ENCODE results near the gene VPS35. TPM values are rescaled to one million over a fixed set of nuclear protein-coding genes. Genes with fewer than 3 reads are reported as not detected.

The VPS35 gene
- total RNA-seq, 2 donors from 2014 or later, result 99.1 to 107 TPM

DNA sequence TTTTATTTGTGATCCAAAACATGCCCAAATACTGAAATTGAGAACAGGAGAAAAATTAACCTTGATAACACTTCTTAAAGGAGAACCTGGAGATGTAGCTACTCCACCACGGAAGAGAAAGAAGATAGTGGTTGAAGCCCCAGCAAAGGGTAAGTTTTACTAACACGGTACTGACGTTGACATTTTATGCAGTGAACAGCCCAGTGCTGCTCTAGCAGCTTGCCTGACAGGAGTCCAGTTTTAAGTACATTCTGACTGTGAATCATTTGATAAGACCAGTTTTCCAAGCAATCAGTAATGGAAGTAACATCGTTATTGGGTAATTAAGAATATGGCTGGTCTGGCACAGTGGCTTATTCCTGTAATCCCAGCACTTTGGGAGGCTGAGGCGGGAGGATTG is 7.0 kb upstream of the VPS35 start:
- no peaks in the 10 kb centered on the region for H3K4me1 ChIP-seq (replicated peaks)
- intact Hi-C loops (cut with DNase I), result no loop called here
- no peak overlapping the region for H3K4me3 ChIP-seq
- no peaks in the 10 kb centered on the region for H3K36me3 ChIP-seq
- DNase-seq (ENCODE audit: low spot score), result no peak
- no peak overlapping the region for H3K27ac ChIP-seq
- H3K9me3 ChIP-seq, result no peaks in the 10 kb centered on the region
- WGBS, result 92% methylated on average over 5 of the region's 5 CpGs
- H3K27me3 ChIP-seq (replicated peaks; ENCODE audit: insufficient read depth), result no peaks in the 10 kb centered on the region
- no peak for TF ChIP-seq POLR2A (IDR thresholded peaks at IDR 0.05)
- no peak for TF ChIP-seq POLR2AphosphoS5 (IDR thresholded peaks at IDR 0.05)
- no peak for TF ChIP-seq CTCF (IDR thresholded peaks at IDR 0.05)

GRCh38 chr16:46693598-46693997 is 4.6 kb upstream of the VPS35 start:
- 94% methylated on average over 2 of the region's 2 CpGs for WGBS
- H3K9me3 ChIP-seq, result no peaks in the 10 kb centered on the region
- intact Hi-C loops (cut with DNase I), result no loop called here

DNA sequence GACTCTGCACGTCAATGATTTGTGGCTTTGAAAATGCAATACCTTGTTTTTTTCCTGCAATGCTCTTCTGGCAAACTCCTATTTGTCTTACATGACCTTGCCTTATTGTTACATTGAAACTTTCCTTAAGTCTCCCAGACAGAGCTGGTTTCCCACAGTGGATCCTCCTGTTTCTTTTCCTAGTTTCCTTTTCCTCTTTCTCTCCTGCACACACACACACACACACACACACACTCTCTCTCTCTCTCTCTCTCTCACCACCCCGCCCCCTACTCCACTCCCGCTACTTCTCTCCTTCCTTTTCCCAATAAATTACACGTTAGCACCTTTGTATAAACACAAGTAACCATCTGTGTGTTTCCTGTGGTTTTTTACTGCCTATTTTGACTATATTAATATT is 2.7 kb upstream of the VPS35 start:
- 56% methylated on average over 4 of the region's 4 CpGs for WGBS

More at GRCh38 chr16:46693598-46693997, 4.6 kb upstream of the VPS35 start:
- H3K36me3 ChIP-seq, result no peaks in the 10 kb centered on the region
- no peaks in the 10 kb centered on the region for H3K27me3 ChIP-seq (replicated peaks; ENCODE audit: insufficient read depth)
- H3K4me3 ChIP-seq, result no peak overlapping the region
- DNase-seq (ENCODE audit: low spot score), result no peak
- H3K27ac ChIP-seq, result no peak overlapping the region
- peaks cover 4% of the 10 kb centered on the region for H3K4me1 ChIP-seq (replicated peaks)
- TF ChIP-seq POLR2AphosphoS5 (IDR thresholded peaks at IDR 0.05) (no peak), CTCF (IDR thresholded peaks at IDR 0.05) (no peak), POLR2A (IDR thresholded peaks at IDR 0.05) (no peak)

GRCh38 chr16:46690281-46691178 is 1.6 kb upstream of the VPS35 start:
- TF ChIP-seq POLR2A (IDR thresholded peaks at IDR 0.05), result no peak
- no peak for TF ChIP-seq POLR2AphosphoS5 (IDR thresholded peaks at IDR 0.05)
- TF ChIP-seq CTCF (IDR thresholded peaks at IDR 0.05), result no peak
- 17% methylated on average over 21 of the region's 21 CpGs for WGBS
- Histone ChIP-seq H3K9me3 (no peaks in the 10 kb centered on the region), H3K36me3 (no peaks in the 10 kb centered on the region), H3K27ac (peak overlapping the region in 1 of 2 donors; percentile 95), H3K4me1 (replicated peaks) (peaks cover 4% of the 10 kb centered on the region), H3K4me3 (peak overlapping the region; percentile 71 to 74), H3K27me3 (replicated peaks; ENCODE audit: insufficient read depth) (no peaks in the 10 kb centered on the region)
- intact Hi-C loops (cut with DNase I), result no loop called here
- DNase-seq (ENCODE audit: low spot score), result no peak

More for the DNA sequence above, 2.7 kb upstream of the VPS35 start:
- no peaks in the 10 kb centered on the region for H3K9me3 ChIP-seq
- no peak for TF ChIP-seq POLR2AphosphoS5 (IDR thresholded peaks at IDR 0.05)
- no peak for TF ChIP-seq CTCF (IDR thresholded peaks at IDR 0.05)
- no peak for TF ChIP-seq POLR2A (IDR thresholded peaks at IDR 0.05)
- H3K27me3 ChIP-seq (replicated peaks; ENCODE audit: insufficient read depth), result no peaks in the 10 kb centered on the region
- no peak for DNase-seq (ENCODE audit: low spot score)
- intact Hi-C loops (cut with DNase I), result no loop called here
- peaks cover 4% of the 10 kb centered on the region for H3K4me1 ChIP-seq (replicated peaks)
- no peak overlapping the region for H3K4me3 ChIP-seq
- no peaks in the 10 kb centered on the region for H3K36me3 ChIP-seq
- H3K27ac ChIP-seq, result no peak overlapping the region
